Neural cell (in vitro differentiated cells): ENCODE results near the gene TMEM131. TPM values are rescaled to one million over a fixed set of nuclear protein-coding genes. Genes with fewer than 3 reads are reported as not detected.

Experiments
- H2AFZ ChIP-seq: fragments of 200-600, 300-800 bp; sonication (generic), shearing (Covaris generic); 2 replicates; pipeline ENCODE4 v1.6.0; 2014; ENCODE audit warnings: low read depth, mild to moderate bottlenecking, antibody characterized with exemption, low read length, moderate library complexity
- H3F3A ChIP-seq: fragments of 200-600 bp; shearing (Covaris generic); 2 replicates; pipeline ENCODE4 v1.6.1; 2016; ENCODE audit warnings: mild to moderate bottlenecking, moderate library complexity, mixed read lengths, antibody characterized with exemption, low read length; ENCODE audit not compliant: insufficient read depth, poor library complexity, severe bottlenecking
- H3K27ac ChIP-seq: fragments of 200-600, 300-800 bp; sonication (generic), shearing (Covaris generic); 2 replicates; pipeline ENCODE4 v1.5.1; 2014; ENCODE audit warnings: mild to moderate bottlenecking, low read length, moderate library complexity
- H3K27me3 ChIP-seq: fragments of 300-800, 200-600 bp; sonication (generic), shearing (Covaris generic); 2 replicates; pipeline ENCODE4 v1.6.0; 2014; ENCODE audit warnings: mild to moderate bottlenecking, low read depth, low read length, moderate library complexity; ENCODE audit not compliant: insufficient read depth
- H3K36me3 ChIP-seq: fragments of 300-800, 200-600 bp; sonication (generic), shearing (Covaris generic); 2 replicates; pipeline ENCODE4 v1.5.1; 2014; ENCODE audit warnings: mild to moderate bottlenecking, antibody characterized with exemption, low read length, moderate library complexity; ENCODE audit not compliant: insufficient read depth
- H3K4me2 ChIP-seq: fragments of 300-800, 200-600 bp; sonication (generic), shearing (Covaris generic); 2 replicates; pipeline ENCODE4 v1.6.0; 2014; ENCODE audit warnings: mild to moderate bottlenecking, low read length
- H3K4me3 ChIP-seq: fragments of 300-800, 200-600 bp; sonication (generic), shearing (Covaris generic); 2 replicates; pipeline ENCODE4 v1.5.1; 2014; ENCODE audit warnings: mild to moderate bottlenecking, low read length, moderate library complexity
- H3K79me2 ChIP-seq: fragments of 200-600 bp; shearing (Covaris generic); replicated peaks from 2 replicates; pipeline ENCODE4 v1.6.0; 2014; ENCODE audit warnings: mild to moderate bottlenecking, low read length, moderate library complexity; ENCODE audit not compliant: insufficient read depth
- H3K9ac ChIP-seq: fragments of 300-800, 200-600 bp; sonication (generic), shearing (Covaris generic); 2 replicates; pipeline ENCODE4 v1.6.1; 2016; ENCODE audit warnings: mild to moderate bottlenecking, low read length, mixed read lengths
- H3K9me2 ChIP-seq: fragments of 200-600 bp; shearing (Covaris generic); 2 replicates; pipeline ENCODE4 v1.6.1; 2016; ENCODE audit warnings: mild to moderate bottlenecking, low read length, mixed read lengths; ENCODE audit not compliant: insufficient read depth
- H3K9me3 ChIP-seq: fragments of 200-600, 300-800 bp; sonication (generic), shearing (Covaris generic); 2 replicates; pipeline ENCODE4 v1.6.1; 2016; ENCODE audit warnings: mild to moderate bottlenecking, mixed run types, low read length, moderate library complexity, mixed read lengths
- H4K20me1 ChIP-seq: fragments of 200-600 bp; shearing (Covaris generic); 2 replicates; pipeline ENCODE4 v1.6.1; 2016; ENCODE audit warnings: mild to moderate bottlenecking, mixed run types; ENCODE audit not compliant: insufficient read depth
- CTCF ChIP-seq: fragments of 450-650 bp; IDR thresholded peaks from 2 replicates; pipeline ENCODE4 v1.5.1; 2014; ENCODE audit warnings: antibody characterized with exemption, mild to moderate bottlenecking, moderate library complexity; ENCODE audit not compliant: poor library complexity, severe bottlenecking
- EP300 ChIP-seq: fragments of 450-650 bp; conservative IDR thresholded peaks from 2 replicates; pipeline ENCODE4 v1.6.1; 2014; ENCODE audit warnings: antibody characterized with exemption, mild to moderate bottlenecking, moderate library complexity; ENCODE audit not compliant: poor library complexity, severe bottlenecking
- EZH2 ChIP-seq: fragments of 200-600, 300-800 bp; shearing (Covaris generic), sonication (generic); IDR thresholded peaks from 2 replicates; pipeline ENCODE4 v1.6.1; 2014; ENCODE audit warnings: antibody characterized with exemption, low read length, borderline replicate concordance, mild to moderate bottlenecking; ENCODE audit not compliant: insufficient read depth, poor library complexity, severe bottlenecking
- MXI1 ChIP-seq: fragments of 450-650 bp; conservative IDR thresholded peaks from 2 replicates; pipeline ENCODE4 v1.6.1; 2014; ENCODE audit warnings: antibody characterized with exemption, mild to moderate bottlenecking; ENCODE audit not compliant: poor library complexity, severe bottlenecking
- POLR2AphosphoS5 ChIP-seq: IDR thresholded peaks from 2 replicates; pipeline ENCODE4 v1.6.1; 2012
- RAD21 ChIP-seq: fragments of 450-650 bp; conservative IDR thresholded peaks from 2 replicates; pipeline ENCODE4 v1.6.1; 2014; ENCODE audit warnings: antibody characterized with exemption, mild to moderate bottlenecking, moderate library complexity
- REST ChIP-seq: IDR thresholded peaks from 2 replicates; pipeline ENCODE4 v1.6.1; 2012; ENCODE audit warnings: borderline replicate concordance
- SMC3 ChIP-seq: fragments of 450-650 bp; conservative IDR thresholded peaks from 2 replicates; pipeline ENCODE4 v1.6.1; 2014; ENCODE audit warnings: antibody characterized with exemption, mild to moderate bottlenecking, moderate library complexity; ENCODE audit not compliant: poor library complexity
- TAF1 ChIP-seq: IDR thresholded peaks from 2 replicates; pipeline ENCODE4 v1.6.1; 2012; ENCODE audit warnings: low read depth
- polyA plus RNA-seq: library from polyadenylated mRNA; depleted of rRNA; stranded (reverse); fragments of >200 nt; gene quantifications from 2 replicates; pipeline ENCODE4 v1.2.3, GENCODE V29; 2014

The TMEM131 gene
- polyA plus RNA-seq, 1 donor from 2014 or later = 9.6 TPM

GRCh38 chr2:97741251-97741650, 254.5 kb downstream of the TMEM131 start:
- H3K9me2 ChIP-seq = no peaks in the 10 kb centered on the region
- no peaks in the 10 kb centered on the region for H3K9me3 ChIP-seq
- no peaks in the 10 kb centered on the region for H3K79me2 ChIP-seq
- no peaks in the 10 kb centered on the region for H3F3A ChIP-seq
- no peak overlapping the region for H3K4me2 ChIP-seq
- no peak overlapping the region for H3K27ac ChIP-seq
- no peaks in the 10 kb centered on the region for H3K36me3 ChIP-seq
- TF ChIP-seq MXI1 (no peak), EP300 (no peak), CTCF (no peak), TAF1 (no peak), RAD21 (no peak), POLR2AphosphoS5 (no peak), EZH2 (no peak), SMC3 (no peak), REST (no peak)
- no peak overlapping the region for H3K9ac ChIP-seq
- H4K20me1 ChIP-seq = no peaks in the 10 kb centered on the region
- no peak overlapping the region for H3K4me3 ChIP-seq
- no peak overlapping the region for H2AFZ ChIP-seq
- no peaks in the 10 kb centered on the region for H3K27me3 ChIP-seq

GRCh38 chr2:97740590-97741182, 255.1 kb downstream of the TMEM131 start:
- no peaks in the 10 kb centered on the region for H3K79me2 ChIP-seq
- no peak overlapping the region for H3K4me3 ChIP-seq
- H4K20me1 ChIP-seq = no peaks in the 10 kb centered on the region
- no peaks in the 10 kb centered on the region for H3K36me3 ChIP-seq
- TF ChIP-seq CTCF = peak; percentile 39
- TF ChIP-seq TAF1 = no peak
- H3K27me3 ChIP-seq = no peaks in the 10 kb centered on the region
- no peaks in the 10 kb centered on the region for H3K9me3 ChIP-seq
- no peak overlapping the region for H3K27ac ChIP-seq
- H2AFZ ChIP-seq = no peak overlapping the region
- no peak overlapping the region for H3K4me2 ChIP-seq
- no peak overlapping the region for H3K9ac ChIP-seq
- H3K9me2 ChIP-seq = no peaks in the 10 kb centered on the region
- no peaks in the 10 kb centered on the region for H3F3A ChIP-seq
